GM21367 (cell line): ENCODE data around the gene CBFA2T2.

Source experiments
- ATAC-seq: cut with Tn5 transposase; IDR thresholded peaks from one replicate; pipeline ENCODE4 v1.9.1; 2021; ENCODE audit not compliant: unreplicated experiment

Gene CBFA2T2

DNA sequence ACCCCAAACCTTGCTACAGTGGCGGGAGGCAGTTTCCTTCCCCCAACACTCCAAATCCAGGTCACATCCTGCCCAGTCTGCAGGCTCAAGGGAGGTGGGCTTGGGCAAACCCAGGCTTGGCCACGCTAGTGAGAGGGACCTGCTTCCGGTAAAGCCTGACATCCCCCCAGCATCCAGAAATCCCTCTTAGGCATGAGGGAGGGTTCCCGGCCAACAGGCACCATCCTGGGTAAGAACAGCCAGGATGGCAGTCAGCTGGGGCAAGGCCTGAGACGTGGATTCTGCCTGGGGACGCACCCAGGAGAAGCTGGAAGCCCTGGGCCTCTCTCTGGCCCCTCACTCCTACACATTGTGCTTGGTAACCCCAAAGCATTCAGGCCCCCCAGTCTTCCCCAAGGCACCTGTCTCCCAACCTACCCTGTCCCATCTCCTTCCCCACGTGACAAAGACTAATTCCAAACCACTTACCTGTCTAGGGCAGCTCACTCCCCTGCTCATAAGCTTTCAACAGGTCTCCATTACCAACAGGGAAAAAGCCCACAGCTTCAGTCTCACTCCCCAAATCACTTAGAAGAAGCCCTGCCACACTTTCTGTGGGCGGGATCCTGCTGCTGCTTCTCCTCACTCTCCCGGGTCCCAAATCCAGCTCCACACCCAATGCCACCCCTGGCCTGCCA is 174.3 kb downstream of the CBFA2T2 start:
- ATAC-seq: no peak

DNA sequence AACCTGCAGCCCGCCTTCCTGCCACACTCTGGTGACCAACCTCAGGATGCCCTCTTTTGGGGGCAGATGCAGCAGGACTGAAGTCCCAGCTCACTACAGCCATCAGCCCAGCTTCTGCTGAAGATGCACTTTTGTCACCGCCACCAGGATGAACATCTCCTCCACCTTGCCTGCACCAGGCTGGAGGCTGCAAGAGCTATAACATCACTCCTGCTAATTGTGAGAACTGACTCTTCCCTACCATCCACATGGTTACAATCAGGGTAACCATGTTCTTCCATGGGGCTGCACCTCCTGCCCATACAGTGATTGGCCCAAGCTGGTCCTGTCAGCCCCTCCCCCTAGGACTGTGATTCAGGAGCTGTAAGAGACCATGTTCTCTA is 174.9 kb downstream of the CBFA2T2 start:
- ATAC-seq: no peak

- peak; percentile 59 for ATAC-seq
Observed at GRCh38 chr20:33666293-33667244, 176.7 kb downstream of the CBFA2T2 start, which contains the start of gene ACTL10. TSS of gene ACTL10 (plus strand) at chr20:33666943. CDS start at chr20:33667498, 555 bp downstream.

- no peak for ATAC-seq
Observed at GRCh38 chr20:33667245-33667675, 177.4 kb downstream of the CBFA2T2 start.

GRCh38 chr20:33667676-33668465 is 178.0 kb downstream of the CBFA2T2 start:
- no peak for ATAC-seq

DNA sequence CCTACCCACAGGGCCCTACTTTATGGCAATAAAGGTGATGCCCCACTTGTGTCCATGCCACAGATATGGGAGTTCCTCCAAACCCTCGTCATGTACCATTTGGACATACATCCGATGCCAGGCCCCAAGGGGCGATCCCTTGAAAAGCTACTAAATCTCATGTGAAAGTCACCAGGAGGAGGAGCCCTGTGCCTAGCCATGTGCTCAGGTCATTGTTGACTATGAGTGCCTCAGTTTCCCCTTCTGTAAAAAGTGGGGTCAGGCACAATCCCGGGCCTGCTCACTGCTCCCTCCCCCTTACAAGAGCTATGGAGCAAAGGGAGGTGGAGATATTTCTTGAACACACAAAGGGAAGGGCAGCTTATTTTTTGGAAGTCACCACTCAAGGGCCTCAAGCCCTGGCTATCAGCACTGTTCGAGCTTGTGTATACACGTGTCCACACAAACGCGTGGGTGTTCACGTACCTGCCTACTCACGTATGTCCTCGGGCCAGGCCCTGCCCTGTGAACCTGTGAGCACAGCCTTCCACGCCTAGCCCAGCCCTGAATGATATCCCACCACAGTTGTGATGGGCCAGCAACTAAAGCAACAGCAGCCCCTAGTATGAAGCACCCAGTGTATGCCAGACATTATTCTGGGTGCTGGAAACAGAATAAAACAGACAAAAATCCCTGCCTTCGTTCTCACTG is 178.7 kb downstream of the CBFA2T2 start:
- ATAC-seq: no peak

DNA sequence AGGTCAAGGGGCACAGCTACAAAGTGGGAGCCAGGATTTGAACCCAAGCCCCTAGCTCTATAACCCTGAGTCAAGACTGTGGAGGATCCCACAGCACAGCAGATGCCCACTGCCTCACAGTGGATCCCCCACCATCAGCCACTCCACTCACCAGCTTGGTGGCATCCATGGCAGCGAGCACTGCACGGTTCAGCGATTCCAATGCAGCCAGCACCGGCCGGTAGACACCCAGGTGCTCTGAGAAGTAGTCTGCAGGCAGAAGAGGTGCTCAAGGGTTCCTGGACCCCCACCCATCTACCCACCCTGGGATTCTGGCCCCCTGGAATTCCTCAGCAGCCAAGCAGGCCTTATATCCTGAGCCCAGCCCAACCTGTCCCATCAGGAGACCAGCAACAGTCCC is 179.3 kb downstream of the CBFA2T2 start:
- ATAC-seq: no peak

- no peak for ATAC-seq
Observed at GRCh38 chr20:33669873-33670640, 180.2 kb downstream of the CBFA2T2 start.

GRCh38 chr20:33670715-33671499 is 181.0 kb downstream of the CBFA2T2 start:
- ATAC-seq: no peak

DNA sequence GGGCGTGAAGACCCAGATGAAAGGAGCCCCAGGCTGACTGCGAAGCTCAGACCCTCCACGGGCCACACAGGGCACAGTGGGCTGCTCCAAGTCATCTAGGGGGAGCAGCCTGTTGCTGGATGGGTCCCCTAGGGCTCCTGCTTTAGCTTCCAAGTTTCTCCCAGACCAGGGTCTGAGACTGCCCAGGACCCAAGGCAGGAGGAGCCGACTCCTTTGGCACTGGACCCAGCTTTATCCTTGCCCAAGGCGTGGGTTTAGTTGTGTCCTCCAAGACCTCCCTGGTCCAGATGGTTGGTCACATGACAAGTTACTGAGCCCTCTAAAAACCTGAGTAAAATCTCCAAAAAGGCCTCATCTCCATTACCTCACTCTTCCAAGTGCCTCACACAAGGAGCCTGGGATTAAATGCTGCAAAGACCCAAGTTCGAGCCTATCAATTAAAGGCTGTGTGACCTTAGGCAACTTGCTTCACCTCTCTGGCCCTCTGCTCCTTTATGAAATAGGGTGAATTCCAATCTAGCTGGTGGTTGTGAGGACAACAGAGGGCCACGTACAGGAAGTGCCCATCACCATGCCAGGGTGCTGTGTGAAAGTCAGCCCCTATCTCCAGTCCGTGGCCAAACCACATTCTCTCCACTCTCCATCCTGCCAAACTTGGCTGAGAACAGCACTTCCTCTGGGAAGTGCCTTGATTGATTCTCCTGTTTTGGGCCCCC is 181.8 kb downstream of the CBFA2T2 start:
- no peak for ATAC-seq

- ATAC-seq: no peak
Observed at GRCh38 chr20:33672426-33673113, 182.7 kb downstream of the CBFA2T2 start.

- ATAC-seq: no peak
Observed at GRCh38 chr20:33673114-33673409, 183.2 kb downstream of the CBFA2T2 start.

GRCh38 chr20:33673410-33674293 is 183.8 kb downstream of the CBFA2T2 start:
- ATAC-seq: no peak

DNA sequence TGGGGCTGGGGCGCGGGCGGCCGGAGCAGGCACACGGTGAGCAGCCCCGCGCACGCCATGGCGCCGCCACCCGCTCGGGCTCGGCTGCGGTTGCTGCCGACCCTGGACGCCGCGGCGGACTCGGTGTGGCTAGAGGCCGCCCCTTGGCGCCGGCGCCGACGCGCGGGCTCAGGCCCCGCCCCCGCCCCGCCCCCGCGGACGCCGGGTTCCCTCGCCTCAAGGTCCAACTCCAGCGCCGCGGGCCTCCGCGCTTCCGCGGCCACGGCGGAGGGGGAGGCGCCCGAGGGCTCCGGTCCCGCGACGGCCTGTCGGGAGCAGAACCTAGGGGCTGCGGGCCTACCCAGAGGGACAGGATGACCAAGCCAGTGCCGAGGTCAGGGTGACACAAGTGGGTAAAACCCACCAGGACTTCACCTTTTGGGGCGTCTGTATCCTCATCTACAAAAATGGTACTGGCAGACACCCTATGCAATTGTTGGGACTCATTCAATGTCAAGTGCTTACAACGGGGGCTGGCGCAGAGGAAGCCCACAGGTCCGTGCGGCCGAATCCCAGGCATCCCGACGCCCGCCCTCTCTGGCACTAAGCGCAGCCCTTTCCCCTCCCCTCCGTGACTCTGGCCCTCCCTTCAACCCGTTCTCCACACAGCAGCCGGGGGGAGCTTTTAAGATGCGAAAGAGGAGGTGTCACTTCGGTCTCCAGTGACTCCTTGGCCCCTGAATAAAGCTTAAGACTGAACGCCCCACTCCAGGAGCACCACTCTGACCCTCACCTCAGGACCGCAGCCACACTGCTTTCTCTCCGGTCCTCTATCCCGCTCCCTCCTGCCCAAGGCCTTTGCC is 184.6 kb downstream of the CBFA2T2 start, which contains the start of gene NECAB3:
Gene NECAB3, minus strand, starts transcription at position 135 of the 842 bp plus-strand sequence. Its CDS starts 76 bp downstream, at position 59.
- ATAC-seq: no peak

DNA sequence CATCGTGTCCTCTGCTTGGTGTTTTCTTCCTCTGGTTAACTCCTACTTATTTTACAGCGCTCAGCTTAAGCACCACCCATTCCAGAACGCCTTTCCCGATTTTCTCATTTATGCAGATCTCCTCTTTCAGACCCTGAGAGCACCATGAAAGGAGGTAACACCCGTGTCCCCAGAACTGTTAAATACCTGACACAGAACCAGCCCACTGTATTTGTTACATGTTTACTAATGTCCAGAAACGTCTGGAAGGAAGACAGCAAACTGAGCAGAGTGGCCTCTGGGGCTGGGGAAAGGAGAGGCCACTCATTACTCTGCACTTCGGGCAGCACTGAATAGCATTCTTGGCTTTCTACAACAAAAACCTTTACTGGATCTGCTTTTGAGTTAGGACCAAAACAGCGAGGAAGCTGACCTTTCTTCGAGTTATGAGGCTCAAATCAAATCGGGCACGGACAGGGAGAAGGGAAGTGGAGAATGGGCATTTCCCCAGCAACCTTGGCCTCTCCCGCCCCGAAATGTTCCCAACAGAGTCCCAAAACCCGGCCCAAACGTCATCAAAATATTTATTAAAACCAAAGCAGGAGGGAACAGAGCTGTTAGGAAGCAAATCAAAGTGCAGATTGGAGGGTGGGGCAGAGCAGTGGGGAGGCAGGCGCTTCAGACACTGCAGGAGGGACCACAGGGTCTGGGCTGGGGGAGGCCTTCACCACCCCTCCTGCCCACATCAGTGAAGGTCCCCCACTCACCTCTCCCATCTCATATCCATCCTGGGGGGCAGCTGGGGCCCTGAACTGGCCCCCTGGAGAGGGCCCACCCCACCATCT is 185.5 kb downstream of the CBFA2T2 start:
- ATAC-seq: no peak
